HepG2 (cell line): ENCODE measurements around the gene TBKBP1. TPM values are rescaled to one million over a fixed set of nuclear protein-coding genes. Genes with fewer than 3 reads are reported as not detected.

Source experiments
- AGO1 ChIP-seq: fragments of 200-400 bp; formaldehyde crosslinking; IDR thresholded peaks from 2 replicates; pipeline ENCODE4 v1.6.1; 2017; ENCODE audit warnings: mild to moderate bottlenecking, low read depth, low read length, moderate library complexity; ENCODE audit not compliant: poor library complexity, severe bottlenecking
- BCL3 ChIP-seq: sonication (generic); formaldehyde crosslinking; IDR thresholded peaks from 2 replicates; pipeline ENCODE4 v1.5.1; 2020; ENCODE audit warnings: mild to moderate bottlenecking, missing genetic modification reagents, moderate library complexity
- CHCHD3 ChIP-seq: sonication (generic); formaldehyde crosslinking; IDR thresholded peaks from 2 replicates; pipeline ENCODE4 v1.8.0; 2022; ENCODE audit warnings: mild to moderate bottlenecking, missing genetic modification reagents, moderate library complexity
- CREM ChIP-seq, 2 experiments: sonication (generic) in 1 of 2; formaldehyde crosslinking in 1 of 2; IDR thresholded peaks; 2 replicates each; pipeline versions ENCODE4 v1.4.0 to v1.6.1; 2016 to 2020; ENCODE audit warnings: antibody characterized with exemption in 1 of 2, mild to moderate bottlenecking in 1 of 2, missing genetic modification reagents in 1 of 2
- FOXA1 ChIP-seq, 2 experiments: fragments of 450-650 bp in 1 of 2; sonication (generic) in 1 of 2; formaldehyde crosslinking in 1 of 2; IDR thresholded peaks; 2 replicates each; pipeline versions ENCODE4 v1.4.0 to v1.6.1; 2016 to 2020; ENCODE audit warnings: missing genetic modification reagents in 1 of 2
- GLMP ChIP-seq: sonication (generic); formaldehyde crosslinking; IDR thresholded peaks from 2 replicates; pipeline ENCODE4 v1.9.0; 2021; ENCODE audit warnings: missing genetic modification reagents, mild to moderate bottlenecking, borderline replicate concordance
- GMEB1 ChIP-seq: sonication (generic); formaldehyde crosslinking; IDR thresholded peaks from 2 replicates; pipeline ENCODE4 v1.5.1; 2020; ENCODE audit warnings: missing genetic modification reagents, mild to moderate bottlenecking, borderline replicate concordance
- HOXD1 ChIP-seq: sonication (generic); formaldehyde crosslinking; IDR thresholded peaks from 2 replicates; pipeline ENCODE4 v1.5.0; 2020; ENCODE audit warnings: missing genetic modification reagents
- KDM2A ChIP-seq: sonication (generic); formaldehyde crosslinking; IDR thresholded peaks from 2 replicates; pipeline ENCODE4 v1.4.0; 2020; ENCODE audit warnings: low read depth, missing genetic modification reagents, borderline replicate concordance
- KLF13 ChIP-seq: sonication (generic); formaldehyde crosslinking; IDR thresholded peaks from 2 replicates; pipeline ENCODE4 v1.4.0; 2020; ENCODE audit warnings: mild to moderate bottlenecking, missing genetic modification reagents
- MATR3 ChIP-seq: sonication (generic); formaldehyde crosslinking; IDR thresholded peaks from 2 replicates; pipeline ENCODE4 v1.4.0; 2020; ENCODE audit warnings: missing genetic modification reagents
- NFE2L1 ChIP-seq: sonication (generic); formaldehyde crosslinking; IDR thresholded peaks from 2 replicates; pipeline ENCODE4 v1.4.0; 2020; ENCODE audit warnings: missing genetic modification reagents, mild to moderate bottlenecking, borderline replicate concordance
- NFYC ChIP-seq: IDR thresholded peaks from 2 replicates; pipeline ENCODE4 v1.6.1; 2016; ENCODE audit warnings: missing genetic modification reagents, missing compliant biosample characterization
- POLR2AphosphoS5 ChIP-seq: IDR thresholded peaks from 2 replicates; pipeline ENCODE4 v1.6.1; 2012; ENCODE audit warnings: low read depth, low read length
- SRY ChIP-seq: sonication (generic); formaldehyde crosslinking; IDR thresholded peaks from 2 replicates; pipeline ENCODE4 v1.8.0; 2022; ENCODE audit warnings: mild to moderate bottlenecking, missing genetic modification reagents
- STAT6 ChIP-seq: sonication (generic); formaldehyde crosslinking; IDR thresholded peaks from 2 replicates; pipeline ENCODE4 v1.4.0; 2020; ENCODE audit warnings: missing genetic modification reagents, mild to moderate bottlenecking, borderline replicate concordance
- ZBTB8A ChIP-seq: sonication (generic); formaldehyde crosslinking; IDR thresholded peaks from 2 replicates; pipeline ENCODE4 v1.4.0; 2020; ENCODE audit warnings: mild to moderate bottlenecking, low read depth, missing genetic modification reagents, borderline replicate concordance
- ZNF557 ChIP-seq: sonication (generic); formaldehyde crosslinking; IDR thresholded peaks from 2 replicates; pipeline ENCODE4 v1.4.0; 2020; ENCODE audit warnings: missing genetic modification reagents
- ZNF564 ChIP-seq: sonication (generic); formaldehyde crosslinking; IDR thresholded peaks from 2 replicates; pipeline ENCODE4 v1.8.1; 2023; ENCODE audit warnings: mild to moderate bottlenecking, missing genetic modification reagents
- ZNF598 ChIP-seq: sonication (generic); formaldehyde crosslinking; IDR thresholded peaks from 2 replicates; pipeline ENCODE4 v1.5.1; 2020; ENCODE audit warnings: mild to moderate bottlenecking, missing genetic modification reagents, borderline replicate concordance
- ZNF761 ChIP-seq: sonication (generic); formaldehyde crosslinking; conservative IDR thresholded peaks from 2 replicates; pipeline ENCODE4 v1.4.0; 2020; ENCODE audit warnings: mild to moderate bottlenecking, missing genetic modification reagents
- ZNF850 ChIP-seq: sonication (generic); formaldehyde crosslinking; conservative IDR thresholded peaks from 2 replicates; pipeline ENCODE4 v1.9.0; 2021; ENCODE audit warnings: mild to moderate bottlenecking, missing genetic modification reagents
- polyA plus RNA-seq, 8 experiments: library from polyadenylated mRNA; depleted of rRNA in 3 of 8; stranded (reverse) in 7 of 8; unstranded in 1 of 8; fragments of >200 nt; fragmentation: Illumina TruSeq in 4 of 8; extraction: Trizol in 4 of 8; gene quantifications; 2 replicates each; pipeline versions ENCODE4 v1.2.1 to v1.2.3, GENCODE V29; 2011 to 2016; ENCODE audit warnings: low read depth in 4 of 8, missing spikeins in 1 of 8, mixed read lengths in 1 of 8; ENCODE audit not compliant: insufficient read depth in 1 of 8
- total RNA-seq, 5 experiments: library from RNA; depleted of rRNA; stranded (reverse); fragments of >200 nt; fragmentation: Illumina TruSeq; extraction: Trizol; gene quantifications; 2 replicates each; pipeline ENCODE4 v1.2.3, GENCODE V29; 2016; ENCODE audit warnings: low read depth in 1 of 5

The TBKBP1 gene
- total and polyA plus RNA-seq, 2 of the 13 experiments (the other 11 are each of a cell fraction or from before 2014, with no cell fraction given) = 2.6 to 7.0 TPM

GRCh38 chr17:47649153-47649971, 44.6 kb upstream of the TBKBP1 start, which contains the start of gene KPNB1 (continued):
- TF ChIP-seq ZNF598 (CRISPR knock-in tag) (0 out of 2 replicates have a peak, but pooled peaks have one; percentile 49), HOXD1 (peak; percentile 73), NFYC (CRISPR knock-in tag) (peak; percentile 97), BCL3 (CRISPR knock-in tag) (peak; percentile 86), POLR2AphosphoS5 (peak; percentile 79), FOXA1 (IDR thresholded peaks at IDR 0.05) (no peak), FOXA1 (CRISPR knock-in tag; IDR thresholded peaks at IDR 0.05) (peak; percentile 38), GLMP (CRISPR knock-in tag) (no peak), MATR3 (CRISPR knock-in tag) (no peak), CHCHD3 (CRISPR knock-in tag) (no peak), ZNF557 (no peak; the same call in 1 of the 2 replicates), ZNF761 (peak; percentile 92), NFE2L1 (no peak), GMEB1 (CRISPR knock-in tag) (peak; percentile 87), ZNF564 (CRISPR knock-in tag) (peak; percentile 92), KDM2A (CRISPR knock-in tag) (peak; percentile 98), CREM (IDR thresholded peaks at IDR 0.05) (peak; percentile 78), CREM (CRISPR knock-in tag; IDR thresholded peaks at IDR 0.05) (no peak), KLF13 (CRISPR knock-in tag) (peak; percentile 86; the same call in 1 of the 2 replicates), ZBTB8A (CRISPR knock-in tag) (peak; percentile 63; the same call in 1 of the 2 replicates), STAT6 (CRISPR knock-in tag) (no peak; the same call in 1 of the 2 replicates), AGO1 (peak; percentile 98), ZNF850 (no peak), SRY (no peak; the same call in 1 of the 2 replicates)
